Nephron progenitor cell (in vitro differentiated cells): ENCODE results near the gene TRMT2B.
"Not testable (repeated sequence)": the region's sequence is repeated elsewhere in the genome, so short reads cannot be mapped to it uniquely, and the experiment has no call there.

Experiments used
- DNase-seq: peaks from one replicate; pipeline ENCODE4 v3.0.0; 2021
- H3K27ac Mint-ChIP-seq: 2 replicates; pipeline ENCODE4 v1.8.0; 2021; ENCODE audit warnings: mild to moderate bottlenecking, moderate library complexity, mixed read lengths
- H3K27me3 Mint-ChIP-seq: 2 replicates; pipeline ENCODE4 v1.8.0; 2021; ENCODE audit warnings: mild to moderate bottlenecking, low read depth, mixed read lengths; ENCODE audit not compliant: poor library complexity
- H3K36me3 Mint-ChIP-seq: 2 replicates; pipeline ENCODE4 v1.8.0; 2021; ENCODE audit warnings: low read depth, mixed read lengths
- H3K4me1 Mint-ChIP-seq: 2 replicates; pipeline ENCODE4 v1.8.0; 2021; ENCODE audit warnings: mixed read lengths
- H3K4me3 Mint-ChIP-seq: 2 replicates; pipeline ENCODE4 v1.8.0; 2021; ENCODE audit warnings: mild to moderate bottlenecking, moderate library complexity, mixed read lengths
- H3K9me3 Mint-ChIP-seq: 2 replicates; pipeline ENCODE4 v1.8.0; 2021; ENCODE audit warnings: mild to moderate bottlenecking, moderate library complexity, mixed read lengths
- CTCF ChIP-seq: fragments of 200-600 bp; sonication (generic); IDR thresholded peaks from 2 replicates; pipeline ENCODE4 v1.5.0; 2021; ENCODE audit warnings: antibody characterized with exemption

TRMT2B gene

GRCh38 chrX:101022020-101022419, 29.9 kb downstream of the TRMT2B start:
- no peak overlapping the region for H3K4me3 Mint-ChIP-seq
- H3K27me3 Mint-ChIP-seq = no peaks in the 10 kb centered on the region
- no peaks in the 10 kb centered on the region for H3K4me1 Mint-ChIP-seq
- H3K36me3 Mint-ChIP-seq = peaks cover 46% of the 10 kb centered on the region
- H3K27ac Mint-ChIP-seq = no peak overlapping the region
- H3K9me3 Mint-ChIP-seq = peaks cover 45% of the 10 kb centered on the region
- TF ChIP-seq CTCF = no peak
- no peak for DNase-seq

- H3K27ac Mint-ChIP-seq, H3K4me3 Mint-ChIP-seq, H3K4me1 Mint-ChIP-seq, H3K27me3 Mint-ChIP-seq, DNase-seq: not testable (repeated sequence)
- H3K36me3 Mint-ChIP-seq = peaks cover 37% of the 10 kb centered on the region
- peaks cover 27% of the 10 kb centered on the region for H3K9me3 Mint-ChIP-seq
These were observed 39.9 kb downstream of the TRMT2B start for GRCh38 chrX:101012031-101012430.

GRCh38 chrX:101009090-101009489, 42.8 kb downstream of the TRMT2B start:
- Mint-ChIP-seq H3K9me3 (peaks cover 29% of the 10 kb centered on the region), H3K27me3 (no peaks in the 10 kb centered on the region), H3K4me1 (no peaks in the 10 kb centered on the region), H3K27ac (no peak overlapping the region), H3K4me3 (no peak overlapping the region), H3K36me3 (peaks cover 27% of the 10 kb centered on the region)
- DNase-seq = no peak
- TF ChIP-seq CTCF = no peak

- H3K4me1 Mint-ChIP-seq = no peaks in the 10 kb centered on the region
- H3K27ac Mint-ChIP-seq = no peak overlapping the region
- DNase-seq = no peak
- peaks cover 9% of the 10 kb centered on the region for H3K36me3 Mint-ChIP-seq
- peaks cover 36% of the 10 kb centered on the region for H3K9me3 Mint-ChIP-seq
- TF ChIP-seq CTCF = no peak
- no peak overlapping the region for H3K4me3 Mint-ChIP-seq
- peaks cover 7% of the 10 kb centered on the region for H3K27me3 Mint-ChIP-seq
These were observed 52.5 kb downstream of the TRMT2B start for GRCh38 chrX:100999451-100999850.

- Mint-ChIP-seq H3K9me3 (peaks cover 29% of the 10 kb centered on the region), H3K27me3 (peaks cover 11% of the 10 kb centered on the region), H3K36me3 (peaks cover 7% of the 10 kb centered on the region), H3K4me1 (no peaks in the 10 kb centered on the region), H3K4me3 (no peak overlapping the region), H3K27ac (no peak overlapping the region)
- no peak for TF ChIP-seq CTCF
- no peak for DNase-seq
These were observed 56.4 kb downstream of the TRMT2B start for GRCh38 chrX:100995469-100995868.

GRCh38 chrX:100994352-100995281, 57.3 kb downstream of the TRMT2B start:
- H3K9me3 Mint-ChIP-seq = peaks cover 33% of the 10 kb centered on the region
- no peaks in the 10 kb centered on the region for H3K4me1 Mint-ChIP-seq
- no peak overlapping the region for H3K27ac Mint-ChIP-seq
- DNase-seq = no peak
- H3K27me3 Mint-ChIP-seq = peaks cover 11% of the 10 kb centered on the region
- TF ChIP-seq CTCF = no peak
- H3K36me3 Mint-ChIP-seq = peaks cover 7% of the 10 kb centered on the region
- no peak overlapping the region for H3K4me3 Mint-ChIP-seq
